ENCODE data around the gene DMAC2L. TPM values are rescaled to one million over a fixed set of nuclear protein-coding genes. Genes with fewer than 3 reads are reported as not detected.

DMAC2L gene
- total RNA-seq, 1 experiment from 2014 or later, result 8.9 TPM

- no peak overlapping the region for H2AFZ ChIP-seq (ENCODE audit: low read depth, low read length, poor library complexity, severe bottlenecking)
- H3K27ac ChIP-seq (ENCODE audit: low read depth, low read length), result no peak overlapping the region
- no TSS peak for BruUV-seq (replicated peaks)
- no peak overlapping the region for H3K9ac ChIP-seq (ENCODE audit: low read length)
- peaks cover 6 to 9% of the 10 kb centered on the region in 2 experiments; a peak in 2 of 4 replicates for H3K36me3 ChIP-seq (ENCODE audit: control insufficient read depth in 1 of 2, insufficient read depth in 2 of 2, low read length in 2 of 2)
- H3K9me3 ChIP-seq (ENCODE audit: control insufficient read depth in 1 of 2, insufficient read depth in 1 of 2, low read depth in 1 of 2, low read length in 2 of 2), result no peaks in the 10 kb centered on the region
- no peaks in the 10 kb centered on the region for H3K9me2 ChIP-seq (ENCODE audit: insufficient read depth)
- H3K27me3 ChIP-seq (ENCODE audit: insufficient read depth, low read length), result no peaks in the 10 kb centered on the region
- CTCF ChIA-PET, result no interaction called here
- intact Hi-C loops (cut with micrococcal nuclease), result no loop called here
- H3K79me2 ChIP-seq (ENCODE audit: insufficient read depth, low read length), result no peaks in the 10 kb centered on the region
- H4K20me1 ChIP-seq (ENCODE audit: insufficient read depth), result no peaks in the 10 kb centered on the region
- RAD21 ChIA-PET (ENCODE audit: low non-redundant PET in 1 of 2, low total read pairs in 2 of 2, uncharacterized antibody in 2 of 2, unreplicated experiment in 2 of 2), result no interaction called here
- no peak overlapping the region for H3K4me3 ChIP-seq (replicated peaks in 1 of 2; ENCODE audit: low read depth in 1 of 2, low read length in 2 of 2)
- H3K4me2 ChIP-seq (ENCODE audit: low read length), result no peak overlapping the region
- DNase-seq (ENCODE audit: low read depth, low spot score) (no peak), ATAC-seq (no peak)
- TF ChIP-seq EZH2 (IDR thresholded peaks at IDR 0.05) (no peak), ELF1 (IDR thresholded peaks at IDR 0.05; ENCODE audit: borderline replicate concordance, low read depth) (no peak), POLR2A (IDR thresholded peaks at IDR 0.05; ENCODE audit: borderline replicate concordance, extremely low read depth, insufficient read depth, insufficient read length) (no peak), SIN3A (IDR thresholded peaks at IDR 0.05; ENCODE audit: low read depth) (no peak), EZH2phosphoT487 (IDR thresholded peaks at IDR 0.05; ENCODE audit: borderline replicate concordance) (no peak), YY1 (IDR thresholded peaks at IDR 0.05; ENCODE audit: extremely low read depth, insufficient replicate concordance, low read depth, low read length) (no peak), CTCF (IDR thresholded peaks at IDR 0.05 in 2 of 3, conservative IDR thresholded peaks at IDR 0.05 in 1 of 3; ENCODE audit: borderline replicate concordance in 1 of 3, insufficient read depth in 1 of 3, low read depth in 2 of 3, low read length in 2 of 3) (no peak), ZNF274 (IDR thresholded peaks at IDR 0.05; ENCODE audit: low read depth, low read length) (no peak), FOSL1 (IDR thresholded peaks at IDR 0.05; ENCODE audit: low read depth) (no peak), POLR2AphosphoS5 (IDR thresholded peaks at IDR 0.05; ENCODE audit: low read depth, low read length) (no peak), MAX (IDR thresholded peaks at IDR 0.05) (no peak), CEBPB (IDR thresholded peaks at IDR 0.05; ENCODE audit: low read depth) (no peak), JUND (IDR thresholded peaks at IDR 0.05) (no peak), REST (IDR thresholded peaks at IDR 0.05; ENCODE audit: low read depth) (no peak), TCF7L2 (IDR thresholded peaks at IDR 0.05; ENCODE audit: borderline replicate concordance, extremely low read depth, insufficient read depth, insufficient read length) (no peak), SRF (IDR thresholded peaks at IDR 0.05; ENCODE audit: low read depth) (no peak), RAD21 (IDR thresholded peaks at IDR 0.05; ENCODE audit: low read depth) (no peak), SP1 (IDR thresholded peaks at IDR 0.05; ENCODE audit: low read depth) (no peak), ATF3 (IDR thresholded peaks at IDR 0.05) (no peak)
- no peaks in the 10 kb centered on the region for H3K4me1 ChIP-seq (ENCODE audit: control insufficient read depth in 1 of 2, insufficient read depth in 2 of 2, low read length in 2 of 2)
- POLR2A ChIA-PET, result no interaction called here
These were observed 21.8 kb upstream of the DMAC2L start for GRCh38 chr14:50290306-50290705.
